Ishikawa (cell line): ENCODE data around the gene ING3.

Experiments used
- CEBPB ChIP-seq: IDR thresholded peaks from 2 replicates; pipeline ENCODE4 v1.6.1; 2012
- CREB1 ChIP-seq: IDR thresholded peaks from 2 replicates; pipeline ENCODE4 v1.6.1; 2012; ENCODE audit warnings: low read depth
- EP300 ChIP-seq: IDR thresholded peaks from 2 replicates; pipeline ENCODE4 v1.6.1; 2012; ENCODE audit warnings: borderline replicate concordance
- RAD21 ChIP-seq: IDR thresholded peaks from 2 replicates; pipeline ENCODE4 v1.6.1; 2012; ENCODE audit warnings: low read depth
- REST ChIP-seq: IDR thresholded peaks from 2 replicates; pipeline ENCODE4 v1.6.1; 2012; ENCODE audit warnings: low read depth, mild to moderate bottlenecking

- no peak for TF ChIP-seq REST
- TF ChIP-seq RAD21, result no peak
- no peak for TF ChIP-seq CREB1
- TF ChIP-seq CEBPB, result no peak
- TF ChIP-seq EP300, result no peak
These were observed 72.6 kb downstream of the ING3 start for GRCh38 chr7:121023194-121023593.
